ENCODE data around the gene GPR183. TPM values are rescaled to one million over a fixed set of nuclear protein-coding genes. Genes with fewer than 3 reads are reported as not detected.

GPR183 gene
- total RNA-seq, 3 donors from 2014 or later (not counting 1 experiment from before 2014, with no cell fraction given), result 20.0 to 47.0 (median 41.1) TPM

GRCh38 chr13:99342723-99343315, 35.6 kb upstream of the GPR183 start:
- 88% methylated on average over 10 of the region's 10 CpGs for WGBS (ENCODE audit: insufficient coverage)
- Mint-ChIP-seq H3K36me3 (peaks cover 29% of the 10 kb centered on the region), H3K27ac (no peak overlapping the region), H3K4me1 (peaks cover 43 to 52% of the 10 kb centered on the region in 2 donors), H3K4me3 (no peak overlapping the region), H3K27me3 (ENCODE audit: low read depth in 2 of 2) (peaks cover 3 to 17% of the 10 kb centered on the region in 2 donors), H3K9me3 (no peaks in the 10 kb centered on the region)
- ATAC-seq (peak in 1 of 3 donors; percentile 62), DNase-seq (no peak)
- H3K4me3 ChIP-seq (ENCODE audit: low read length), result no peak overlapping the region
- TF ChIP-seq CTCF (IDR thresholded peaks at IDR 0.05), result no peak
- H3K36me3 ChIP-seq (ENCODE audit: control insufficient read depth, insufficient read depth, low read length), result peaks cover 46% of the 10 kb centered on the region
- no peaks in the 10 kb centered on the region for H3K27me3 ChIP-seq (ENCODE audit: control insufficient read depth, insufficient read depth, low read length)
- intact Hi-C loops (cut with micrococcal nuclease), result loop anchor here (5.0 kb wide), 1 partner anchor 39 kb away; no protein-coding TSS in a partner anchor
- H3K27ac ChIP-seq (ENCODE audit: low read length), result no peak overlapping the region
- no peaks in the 10 kb centered on the region for H3K9me3 ChIP-seq (ENCODE audit: control insufficient read depth, insufficient read depth, low read length)
- H3K4me1 ChIP-seq (ENCODE audit: control insufficient read depth, insufficient read depth, low read length), result peaks cover 54% of the 10 kb centered on the region

- Mint-ChIP-seq H3K27ac (no peak overlapping the region), H3K36me3 (peaks cover 23% of the 10 kb centered on the region), H3K4me1 (peaks cover 45 to 46% of the 10 kb centered on the region in 2 donors), H3K4me3 (no peak overlapping the region), H3K27me3 (ENCODE audit: low read depth in 2 of 2) (peaks cover 5 to 17% of the 10 kb centered on the region in 2 donors), H3K9me3 (no peaks in the 10 kb centered on the region)
- H3K36me3 ChIP-seq (ENCODE audit: control insufficient read depth, insufficient read depth, low read length), result peaks cover 40% of the 10 kb centered on the region
- TF ChIP-seq CTCF (IDR thresholded peaks at IDR 0.05), result no peak
- WGBS (ENCODE audit: insufficient coverage), result over 99% methylated on average over 16 of the region's 16 CpGs
- H3K4me3 ChIP-seq (ENCODE audit: low read length), result no peak overlapping the region
- H3K9me3 ChIP-seq (ENCODE audit: control insufficient read depth, insufficient read depth, low read length), result no peaks in the 10 kb centered on the region
- H3K27ac ChIP-seq (ENCODE audit: low read length), result no peak overlapping the region
- DNase-seq (no peak), ATAC-seq (no peak)
- H3K4me1 ChIP-seq (ENCODE audit: control insufficient read depth, insufficient read depth, low read length), result peaks cover 47% of the 10 kb centered on the region
- intact Hi-C loops (cut with micrococcal nuclease), result loop anchor here (5.0 kb wide), 1 partner anchor 40 kb away; no protein-coding TSS in a partner anchor
- no peaks in the 10 kb centered on the region for H3K27me3 ChIP-seq (ENCODE audit: control insufficient read depth, insufficient read depth, low read length)
These were observed 34.9 kb upstream of the GPR183 start for GRCh38 chr13:99341969-99342722.

- H3K36me3 Mint-ChIP-seq, result peaks cover 18% of the 10 kb centered on the region
- intact Hi-C loops (cut with micrococcal nuclease), result loop anchor here (1.0 to 5.0 kb wide), 2 partner anchors 12 to 42 kb away; no protein-coding TSS in a partner anchor
These were observed 33.4 kb upstream of the GPR183 start for GRCh38 chr13:99340638-99341037.

More at GRCh38 chr13:99340638-99341037, 33.4 kb upstream of the GPR183 start:
- peak in 2 of 3 donors; percentile 48 to 52 for ATAC-seq
- peaks cover 35% of the 10 kb centered on the region for H3K4me1 ChIP-seq (ENCODE audit: control insufficient read depth, insufficient read depth, low read length)
- H3K27ac ChIP-seq (ENCODE audit: low read length), result peak overlapping the region; percentile 13
- Mint-ChIP-seq H3K27ac (peak overlapping the region; percentile 4 to 71), H3K9me3 (no peaks in the 10 kb centered on the region), H3K4me1 (peaks cover 32 to 38% of the 10 kb centered on the region in 2 donors), H3K4me3 (peak overlapping the region; percentile 85), H3K27me3 (ENCODE audit: low read depth in 2 of 2) (peaks cover 5 to 17% of the 10 kb centered on the region in 2 donors)
- no peak for DNase-seq
- no peaks in the 10 kb centered on the region for H3K27me3 ChIP-seq (ENCODE audit: control insufficient read depth, insufficient read depth, low read length)
- H3K4me3 ChIP-seq (ENCODE audit: low read length), result no peak overlapping the region
- TF ChIP-seq CTCF (IDR thresholded peaks at IDR 0.05), result no peak
- H3K9me3 ChIP-seq (ENCODE audit: control insufficient read depth, insufficient read depth, low read length), result no peaks in the 10 kb centered on the region
- peaks cover 39% of the 10 kb centered on the region for H3K36me3 ChIP-seq (ENCODE audit: control insufficient read depth, insufficient read depth, low read length)

All from natural killer cell (primary cell).